H1 (cell line): ENCODE results near the gene DNAH10. TPM values are rescaled to one million over a fixed set of nuclear protein-coding genes. Genes with fewer than 3 reads are reported as not detected.

ENCODE experiments used
- POLR2AphosphoS5 ChIP-seq: IDR thresholded peaks from 2 replicates; pipeline ENCODE4 v1.6.1; 2011; ENCODE audit warnings: low read depth, low read length
- SIN3A ChIP-seq, 2 experiments: IDR thresholded peaks in 1 of 2; conservative IDR thresholded peaks in 1 of 2; 2 replicates each; pipeline ENCODE4 v1.6.1; 2011 to 2012; ENCODE audit warnings: low read length in 2 of 2, improper control_type of control experiment in 1 of 2, low read depth in 1 of 2, mild to moderate bottlenecking in 1 of 2
- polyA plus RNA-seq, 7 experiments: library from polyadenylated mRNA; depleted of rRNA in 3 of 7; stranded (reverse) in 5 of 7; unstranded in 2 of 7; fragments of >200 nt in 5 of 7; fragments of 200-250 nt in 2 of 7; gene quantifications; 1 replicate in 5 of 7; 2 replicates in 1 of 7; 4 replicates in 1 of 7; pipeline versions ENCODE4 v1.2.1 to v1.2.3, GENCODE V29; 2011 to 2013; ENCODE audit warnings: missing spikeins in 2 of 7, mixed read lengths in 2 of 7
- total RNA-seq: library from RNA; stranded (reverse); fragmentation: NEBNext Ultra II Directional; extraction: Animal tissue kit (Norgen Biotek cat#: 25700); gene quantifications from 2 replicates; pipeline ENCODE4 v1.2.1, GENCODE V29; 2021

DNAH10 gene
- total and polyA plus RNA-seq, 2 of the 8 experiments (the other 6 are each of a cell fraction or from before 2014, with no cell fraction given), result 0.02 to 0.24 TPM

DNA sequence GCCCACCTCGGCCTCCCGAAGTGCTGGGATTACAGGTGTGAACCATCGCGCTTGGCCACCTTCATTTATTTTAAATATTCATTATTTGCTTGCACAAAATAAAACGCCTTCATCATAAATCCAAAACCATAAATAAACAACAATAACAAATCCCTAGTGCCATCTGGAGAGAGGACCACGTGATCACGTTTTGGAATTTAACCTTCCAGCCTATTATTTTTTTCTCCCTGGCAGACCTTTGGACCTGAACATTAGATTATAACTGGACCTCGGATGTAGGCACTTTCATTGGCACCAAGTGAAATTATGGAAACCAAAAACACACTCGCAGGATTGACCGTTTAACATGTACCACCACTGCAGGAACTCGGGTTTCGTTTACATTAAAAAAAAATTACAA, 2.0 kb downstream of the DNAH10 start (continued):
- TF ChIP-seq SIN3A (conservative IDR thresholded peaks at IDR 0.05 in 1 of 2, IDR thresholded peaks at IDR 0.05 in 1 of 2; ENCODE audit: low read depth in 1 of 2, low read length in 2 of 2) (no peak), POLR2AphosphoS5 (no peak)
